K562 (cell line): ENCODE data around the gene HMG20B. TPM values are rescaled to one million over a fixed set of nuclear protein-coding genes. Genes with fewer than 3 reads are reported as not detected.

Source experiments
- CREB1 ChIP-seq, 2 experiments: sonication (generic) in 1 of 2; formaldehyde crosslinking in 1 of 2; IDR thresholded peaks; 2 replicates each; pipeline versions ENCODE4 v1.6.1 to v1.8.0; 2012 to 2022; ENCODE audit warnings: inconsistent platforms in 1 of 2, mild to moderate bottlenecking in 1 of 2, missing genetic modification reagents in 1 of 2, moderate library complexity in 1 of 2
- FOSL1 ChIP-seq: fragments of 200-800 bp; sonication (Bioruptor generic); conservative IDR thresholded peaks from 2 replicates; pipeline ENCODE4 v1.6.1; 2016; ENCODE audit warnings: missing genetic modification characterization, missing compliant biosample characterization
- HDAC2 ChIP-seq: fragments of 450-650 bp; IDR thresholded peaks from 2 replicates; pipeline ENCODE4 v1.6.1; 2016; ENCODE audit warnings: mild to moderate bottlenecking
- ID3 ChIP-seq, 2 experiments: fragments of 250-450 bp in 1 of 2; fragments of 450-650 bp in 1 of 2; sonication (Bioruptor Pico) in 1 of 2; IDR thresholded peaks; 2 replicates each; pipeline versions ENCODE4 v1.6.1 to v1.8.0; 2016 to 2021; ENCODE audit warnings: mild to moderate bottlenecking in 2 of 2, moderate library complexity in 2 of 2, missing compliant biosample characterization in 1 of 2, missing genetic modification characterization in 1 of 2
- KDM1A ChIP-seq, 2 experiments: fragments of 450-650 bp; IDR thresholded peaks; 2 replicates each; pipeline ENCODE4 v1.6.1; 2016; ENCODE audit warnings: mild to moderate bottlenecking in 2 of 2
- MAX ChIP-seq: sonication (generic); formaldehyde crosslinking; IDR thresholded peaks from 2 replicates; pipeline ENCODE4 v1.9.0; 2022; ENCODE audit warnings: mild to moderate bottlenecking, missing genetic modification reagents
- MTA2 ChIP-seq: fragments of 450-650 bp; IDR thresholded peaks from 2 replicates; pipeline ENCODE4 v1.6.1; 2016; ENCODE audit warnings: low read depth
- NCOA6 ChIP-seq: fragments of 450-650 bp; IDR thresholded peaks from 2 replicates; pipeline ENCODE4 v1.6.1; 2017; ENCODE audit warnings: mild to moderate bottlenecking
- NR2C1 ChIP-seq, 2 experiments: fragments of 450-650 bp; IDR thresholded peaks; 2 replicates each; pipeline ENCODE4 v1.6.1; 2017; ENCODE audit warnings: mild to moderate bottlenecking in 2 of 2, antibody characterized with exemption in 1 of 2, inconsistent platforms in 1 of 2, missing compliant biosample characterization in 1 of 2, missing genetic modification characterization in 1 of 2
- REST ChIP-seq, 2 experiments: fragments of 450-650 bp; formaldehyde crosslinking in 1 of 2; IDR thresholded peaks; 2 replicates each; pipeline versions ENCODE4 v1.4.0 to v1.6.1; 2014 to 2020; ENCODE audit warnings: mild to moderate bottlenecking in 2 of 2, borderline replicate concordance in 1 of 2, low read depth in 1 of 2
- SIX5 ChIP-seq, 2 experiments: IDR thresholded peaks; 2 replicates each; pipeline ENCODE4 v1.6.1; 2011; ENCODE audit warnings: low read length in 2 of 2, borderline replicate concordance in 1 of 2, low read depth in 1 of 2, mild to moderate bottlenecking in 1 of 2, moderate library complexity in 1 of 2; ENCODE audit not compliant: insufficient read depth in 1 of 2
- SRSF1 ChIP-seq: fragments of 200-400 bp; formaldehyde crosslinking; IDR thresholded peaks from 2 replicates; pipeline ENCODE4 v1.6.1; 2017; ENCODE audit warnings: mild to moderate bottlenecking, low read depth, low read length, moderate library complexity
- ZBTB26 ChIP-seq: fragments of 450-650 bp; formaldehyde crosslinking; IDR thresholded peaks from 2 replicates; pipeline ENCODE4 v1.4.0; 2022; ENCODE audit warnings: missing genetic modification characterization
- ZNF277 ChIP-seq: fragments of 250-450 bp; sonication (Bioruptor Pico); IDR thresholded peaks from 2 replicates; pipeline ENCODE4 v1.8.0; 2022; ENCODE audit warnings: inconsistent platforms, mild to moderate bottlenecking, moderate library complexity, borderline replicate concordance
- ZNF311 ChIP-seq: fragments of 250-450 bp; sonication (Bioruptor Pico); IDR thresholded peaks from 2 replicates; pipeline ENCODE4 v1.4.0; 2020; ENCODE audit warnings: mild to moderate bottlenecking, moderate library complexity
- ZNF75A ChIP-seq: fragments of 450-650 bp; formaldehyde crosslinking; IDR thresholded peaks from 2 replicates; pipeline ENCODE4 v1.4.0; 2020; ENCODE audit warnings: mild to moderate bottlenecking
- polyA plus RNA-seq, 8 experiments: library from polyadenylated mRNA; depleted of rRNA in 4 of 8; stranded (reverse) in 5 of 8; unstranded in 3 of 8; fragments of >200 nt; fragmentation: Nextera tagmentation in 2 of 8; fragmentation: Illumina TruSeq in 1 of 8; extraction: Ambion mirVana in 2 of 8; extraction: Trizol in 1 of 8; gene quantifications; 2 replicates each; pipeline versions ENCODE4 v1.2.1 to v1.2.3, GENCODE V29; 2011 to 2014; ENCODE audit warnings: inconsistent platforms in 1 of 8, missing spikeins in 1 of 8
- total RNA-seq, 7 experiments: library from RNA; depleted of rRNA in 6 of 7; stranded (reverse); fragments of >200 nt in 6 of 7; fragmentation: Illumina TruSeq in 2 of 7; extraction: Trizol in 2 of 7; gene quantifications; 2 replicates each; pipeline versions ENCODE4 v1.2.1 to v1.2.3, GENCODE V29; 2011 to 2021; ENCODE audit warnings: low replicate concordance in 1 of 7

Gene HMG20B
- total and polyA plus RNA-seq, 9 of the 15 experiments (the other 6 are each of a cell fraction or from before 2014, with no cell fraction given), result 0.35 to 172 (median 38.6) TPM

GRCh38 chr19:3575260-3575741 lies 2.6 kb downstream of the HMG20B start (continued):
- TF ChIP-seq ID3 (CRISPR knock-in tag; IDR thresholded peaks at IDR 0.05), result no peak
- TF ChIP-seq ID3 (tag; IDR thresholded peaks at IDR 0.05), result no peak
- TF ChIP-seq CREB1 (IDR thresholded peaks at IDR 0.05), result no peak
- no peak for TF ChIP-seq CREB1 (CRISPR knock-in tag; IDR thresholded peaks at IDR 0.05)
- peak; percentile 56; the same call in 1 of the 2 replicates for TF ChIP-seq HDAC2
- TF ChIP-seq ZNF75A (CRISPR knock-in tag), result no peak
- TF ChIP-seq SRSF1, result no peak
- no peak for TF ChIP-seq MAX (CRISPR knock-in tag)
- no peak for TF ChIP-seq ZNF277 (CRISPR knock-in tag)
- TF ChIP-seq NCOA6, result no peak
- TF ChIP-seq ZBTB26 (CRISPR knock-in tag), result no peak
- no peak for TF ChIP-seq NR2C1 (IDR thresholded peaks at IDR 0.05)
- no peak for TF ChIP-seq NR2C1 (tag; IDR thresholded peaks at IDR 0.05)
- no peak for TF ChIP-seq SIX5 (IDR thresholded peaks at IDR 0.05; ENCODE audit: borderline replicate concordance in 1 of 2, insufficient read depth in 1 of 2, low read depth in 1 of 2, low read length in 2 of 2)
- no peak for TF ChIP-seq ZNF311 (CRISPR knock-in tag)
- no peak for TF ChIP-seq MTA2
- peak; percentile 47; the same call in 1 of the 2 replicates for TF ChIP-seq REST (IDR thresholded peaks at IDR 0.05; ENCODE audit: borderline replicate concordance)
- TF ChIP-seq REST (CRISPR knock-in tag; IDR thresholded peaks at IDR 0.05; ENCODE audit: low read depth), result no peak
- peak; percentile 67 to 87 for TF ChIP-seq KDM1A (IDR thresholded peaks at IDR 0.05)
- TF ChIP-seq FOSL1 (tag), result no peak
